Activated CD8-positive, alpha-beta memory T cell treated with anti-CD3 and anti-CD28 coated beads, Interleukin-2, amount 10 ng/mL, durations not matched to agents 7 days and 5 days (primary cell): ENCODE measurements around the gene MPHOSPH6. TPM values are rescaled to one million over a fixed set of nuclear protein-coding genes. Genes with fewer than 3 reads are reported as not detected.

Experiments
- total RNA-seq, 2 experiments: library from RNA; stranded (reverse); gene quantifications; one replicate each; pipeline ENCODE4 v1.2.3, GENCODE V29; 2021

The MPHOSPH6 gene
- total RNA-seq, 2 experiments from 2014 or later = 26.1 to 32.1 TPM

Other genes with a start within 250 kb of the MPHOSPH6 start
- gene SDR42E1, start 158.8 kb downstream of the MPHOSPH6 start, total RNA-seq = 10 to 100 TPM in 1 of 2 experiments, 1 to 10 TPM in 1; 8.9 to 10.3 TPM
- gene HSD17B2, start 135.0 kb downstream of the MPHOSPH6 start, total RNA-seq = not detected